ENCODE measurements around the gene GON4L.

DNA sequence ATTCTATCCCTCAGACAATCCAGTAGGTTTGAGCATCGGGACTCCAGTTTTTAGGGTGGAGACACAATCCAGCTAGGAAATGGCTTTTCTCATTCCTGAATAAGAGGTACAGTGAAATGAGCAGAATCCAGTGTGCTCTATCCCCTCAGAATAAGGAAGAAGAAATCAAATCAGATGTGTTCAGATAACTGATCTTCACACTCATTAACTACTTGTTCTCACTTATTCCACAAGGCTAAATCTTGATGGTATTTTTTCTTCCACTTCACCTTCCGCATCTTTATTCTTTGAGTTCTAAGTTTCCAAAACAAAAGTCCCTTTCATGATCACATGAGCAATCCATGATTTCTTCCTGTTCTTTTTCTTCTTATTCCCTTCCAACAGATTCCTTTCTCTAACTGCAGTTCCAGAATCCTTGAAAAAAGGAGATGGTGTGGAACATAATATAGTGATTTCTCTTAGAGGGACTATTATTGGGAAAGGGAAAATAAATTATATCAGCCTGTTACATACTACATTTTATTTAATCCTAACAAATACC is 4.0 kb upstream of the GON4L start:
- TF ChIP-seq, protein P1, sequence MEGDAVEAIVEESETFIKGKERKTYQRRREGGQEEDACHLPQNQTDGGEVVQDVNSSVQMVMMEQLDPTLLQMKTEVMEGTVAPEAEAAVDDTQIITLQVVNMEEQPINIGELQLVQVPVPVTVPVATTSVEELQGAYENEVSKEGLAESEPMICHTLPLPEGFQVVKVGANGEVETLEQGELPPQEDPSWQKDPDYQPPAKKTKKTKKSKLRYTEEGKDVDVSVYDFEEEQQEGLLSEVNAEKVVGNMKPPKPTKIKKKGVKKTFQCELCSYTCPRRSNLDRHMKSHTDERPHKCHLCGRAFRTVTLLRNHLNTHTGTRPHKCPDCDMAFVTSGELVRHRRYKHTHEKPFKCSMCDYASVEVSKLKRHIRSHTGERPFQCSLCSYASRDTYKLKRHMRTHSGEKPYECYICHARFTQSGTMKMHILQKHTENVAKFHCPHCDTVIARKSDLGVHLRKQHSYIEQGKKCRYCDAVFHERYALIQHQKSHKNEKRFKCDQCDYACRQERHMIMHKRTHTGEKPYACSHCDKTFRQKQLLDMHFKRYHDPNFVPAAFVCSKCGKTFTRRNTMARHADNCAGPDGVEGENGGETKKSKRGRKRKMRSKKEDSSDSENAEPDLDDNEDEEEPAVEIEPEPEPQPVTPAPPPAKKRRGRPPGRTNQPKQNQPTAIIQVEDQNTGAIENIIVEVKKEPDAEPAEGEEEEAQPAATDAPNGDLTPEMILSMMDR (optimal IDR thresholded peaks at IDR 0.05 in 1 of 3, IDR thresholded peaks at IDR 0.05 in 1 of 3, conservative IDR thresholded peaks at IDR 0.05 in 1 of 3; ENCODE audit: extremely low read depth in 1 of 3, insufficient read depth in 2 of 3, low read length in 3 of 3), result no peak
- no peak for TF ChIP-seq EZH2 (IDR thresholded peaks at IDR 0.05; ENCODE audit: low read length)
